TTC549 (cell line): ENCODE measurements around the gene CD22.

Source experiments
- FAIRE-seq: peaks from 2 replicates; lab custom pipeline; 2012; peaks lifted over from hg19 to GRCh38; lab: Jason Lieb, UNC

Gene CD22

DNA sequence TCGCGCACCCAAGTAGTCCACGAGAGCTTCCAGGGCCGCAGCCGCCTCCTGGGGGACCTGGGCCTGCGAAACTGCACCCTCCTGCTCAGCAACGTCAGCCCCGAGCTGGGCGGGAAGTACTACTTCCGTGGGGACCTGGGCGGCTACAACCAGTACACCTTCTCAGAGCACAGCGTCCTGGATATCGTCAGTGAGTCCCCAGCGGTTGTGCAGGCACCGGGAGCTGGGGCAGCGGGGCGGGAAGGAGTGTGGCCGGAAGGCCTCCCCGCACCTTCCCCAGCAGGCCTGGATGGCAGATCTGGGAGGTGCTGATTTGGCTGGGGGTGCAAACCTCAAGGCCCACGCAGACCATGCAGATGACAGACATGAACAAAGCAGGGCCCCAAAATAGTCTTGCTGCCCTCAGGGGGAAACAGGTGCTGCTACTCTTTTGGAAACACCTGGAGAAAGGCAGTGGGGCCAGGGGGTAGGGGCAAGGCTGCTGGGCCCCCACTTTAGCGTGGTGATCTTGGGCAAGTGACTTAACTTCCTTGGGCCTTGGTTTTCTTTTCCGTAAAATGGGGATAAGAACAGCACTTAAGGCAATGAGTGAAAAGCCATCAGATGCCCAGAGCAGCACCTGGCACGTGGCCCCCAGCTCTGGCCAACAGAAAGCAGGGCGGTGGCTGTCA, 33.1 kb upstream of the CD22 start:
- no peak for FAIRE-seq

DNA sequence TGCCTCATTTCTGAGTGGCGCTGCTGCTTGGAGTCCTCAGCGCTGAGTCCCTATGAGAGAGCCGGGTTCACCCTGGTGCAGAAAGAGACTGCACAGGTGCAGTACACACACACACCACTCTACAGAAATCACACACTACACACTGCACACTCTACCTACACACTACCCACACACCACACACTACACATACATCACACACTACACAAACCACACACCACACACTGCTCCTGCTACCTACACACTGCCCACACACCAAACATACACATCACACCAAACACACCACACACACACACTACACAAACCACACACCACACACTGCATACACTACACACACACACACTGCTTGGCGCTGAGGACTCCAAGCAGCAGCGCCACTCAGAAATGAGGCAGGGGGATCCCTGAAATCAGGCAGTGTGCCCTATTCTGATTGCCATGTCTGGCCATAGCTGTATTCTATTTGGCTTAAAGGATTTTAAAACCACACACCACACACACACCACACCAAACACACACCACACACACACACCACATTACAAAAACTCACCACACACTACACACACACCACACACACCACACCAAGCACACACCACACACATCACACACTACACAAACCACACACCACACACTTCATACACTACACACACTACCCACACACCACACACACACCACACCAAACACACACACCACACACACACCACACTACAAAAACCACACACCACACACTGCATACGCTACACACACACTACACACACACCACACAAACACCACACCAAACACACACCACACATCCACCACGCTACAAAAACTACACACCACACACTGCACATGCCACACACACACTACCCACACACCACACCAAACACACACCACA, 32.1 kb upstream of the CD22 start:
- FAIRE-seq = no peak

DNA sequence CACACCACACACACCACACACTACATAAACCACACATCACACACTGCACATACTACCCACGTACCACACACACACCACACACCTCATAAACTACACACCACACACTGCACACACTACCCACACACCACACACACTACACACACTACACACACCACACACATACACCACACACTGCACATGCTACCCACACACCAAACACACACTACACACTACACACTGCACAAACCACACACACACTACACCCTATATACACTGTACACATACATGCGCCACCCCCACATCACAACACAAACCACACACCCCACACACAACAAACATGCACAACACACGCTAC, 31.5 kb upstream of the CD22 start:
- FAIRE-seq = no peak

DNA sequence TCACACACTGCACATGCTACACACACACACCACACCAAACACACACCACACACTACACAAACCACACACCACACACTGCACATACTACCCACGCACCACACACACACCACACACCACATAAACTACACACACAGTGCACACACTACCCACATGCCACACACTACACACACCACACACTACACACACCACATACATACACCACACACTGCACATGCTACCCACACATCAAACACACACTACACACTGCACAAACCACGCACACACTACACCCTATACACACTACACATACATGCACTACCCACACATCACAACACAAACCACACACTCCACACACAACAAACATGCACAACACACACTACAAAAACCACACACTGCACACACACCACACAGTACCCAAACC, 31.1 kb upstream of the CD22 start:
- no peak for FAIRE-seq

DNA sequence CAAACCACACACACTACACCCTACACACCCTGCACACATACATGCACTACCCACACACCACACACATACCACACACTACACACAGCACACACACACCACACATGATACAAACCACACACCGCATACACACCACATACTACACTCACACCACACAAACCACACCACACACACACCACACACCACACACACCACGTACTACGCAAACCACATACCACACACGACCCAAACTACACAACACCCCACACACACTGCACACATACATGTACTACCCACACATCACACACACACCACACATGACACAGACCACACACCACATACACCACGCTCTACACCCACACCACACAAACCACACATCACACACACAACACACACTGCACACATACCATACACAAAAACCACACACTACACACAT, 30.4 kb upstream of the CD22 start:
- FAIRE-seq = no peak

DNA sequence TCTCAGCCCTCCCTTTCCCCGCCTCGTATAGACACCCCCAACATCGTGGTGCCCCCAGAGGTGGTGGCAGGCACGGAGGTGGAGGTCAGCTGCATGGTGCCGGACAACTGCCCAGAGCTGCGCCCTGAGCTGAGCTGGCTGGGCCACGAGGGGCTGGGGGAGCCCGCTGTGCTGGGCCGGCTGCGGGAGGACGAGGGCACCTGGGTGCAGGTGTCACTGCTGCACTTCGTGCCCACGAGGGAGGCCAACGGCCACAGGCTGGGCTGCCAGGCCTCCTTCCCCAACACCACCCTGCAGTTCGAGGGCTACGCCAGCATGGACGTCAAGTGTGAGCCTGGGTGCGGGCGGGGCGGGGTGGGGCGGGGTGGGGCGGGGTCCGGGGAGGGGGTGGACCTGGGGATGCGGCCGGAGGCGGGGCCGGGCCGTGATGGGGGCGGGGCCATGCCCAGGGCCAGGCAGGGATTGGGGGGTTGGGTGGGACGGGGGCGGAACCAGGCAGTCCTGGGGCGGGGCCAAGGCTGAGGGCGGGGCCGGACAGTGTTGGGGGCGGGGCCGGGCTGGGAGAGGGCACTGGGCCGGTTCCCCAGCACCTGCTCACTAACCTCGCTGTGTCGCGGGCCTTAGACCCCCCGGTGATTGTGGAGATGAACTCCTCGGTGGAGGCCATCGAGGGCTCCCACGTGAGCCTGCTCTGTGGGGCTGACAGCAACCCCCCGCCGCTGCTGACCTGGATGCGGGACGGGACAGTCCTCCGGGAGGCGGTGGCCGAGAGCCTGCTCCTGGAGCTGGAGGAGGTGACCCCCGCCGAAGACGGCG, 29.3 kb upstream of the CD22 start:
- FAIRE-seq = no peak

DNA sequence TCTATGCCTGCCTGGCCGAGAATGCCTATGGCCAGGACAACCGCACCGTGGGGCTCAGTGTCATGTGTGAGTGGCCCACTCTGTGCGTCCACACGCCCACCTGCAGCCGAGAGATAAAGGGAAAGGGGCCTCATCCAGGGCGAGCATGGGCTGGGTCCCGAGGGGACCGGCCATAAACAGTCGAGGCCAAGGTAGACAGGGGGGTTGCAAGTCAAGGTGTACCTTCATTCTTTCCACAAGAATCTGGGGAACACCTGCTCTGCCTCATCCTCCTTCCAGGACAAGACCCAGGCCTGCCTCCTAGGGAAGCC, 28.7 kb upstream of the CD22 start:
- no peak for FAIRE-seq

DNA sequence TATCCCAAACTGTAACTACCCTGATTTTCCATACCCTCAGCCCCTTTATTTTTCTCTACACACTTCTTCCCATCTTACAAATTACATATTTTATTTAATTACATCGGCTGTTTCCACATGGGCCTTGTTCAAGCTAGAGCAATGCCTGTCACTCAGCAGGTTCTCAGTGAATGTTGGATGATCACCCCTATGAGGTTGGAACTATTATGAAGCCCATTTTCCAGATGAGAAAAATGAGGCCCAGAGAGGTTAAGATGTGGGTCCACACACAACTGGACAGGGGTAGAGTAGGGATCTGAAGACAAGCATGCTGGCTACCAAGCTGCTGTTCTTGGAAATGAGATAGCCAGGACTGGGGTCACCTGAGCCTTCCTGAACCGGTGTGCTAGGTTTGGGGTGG, 27.0 kb upstream of the CD22 start:
- FAIRE-seq = no peak

DNA sequence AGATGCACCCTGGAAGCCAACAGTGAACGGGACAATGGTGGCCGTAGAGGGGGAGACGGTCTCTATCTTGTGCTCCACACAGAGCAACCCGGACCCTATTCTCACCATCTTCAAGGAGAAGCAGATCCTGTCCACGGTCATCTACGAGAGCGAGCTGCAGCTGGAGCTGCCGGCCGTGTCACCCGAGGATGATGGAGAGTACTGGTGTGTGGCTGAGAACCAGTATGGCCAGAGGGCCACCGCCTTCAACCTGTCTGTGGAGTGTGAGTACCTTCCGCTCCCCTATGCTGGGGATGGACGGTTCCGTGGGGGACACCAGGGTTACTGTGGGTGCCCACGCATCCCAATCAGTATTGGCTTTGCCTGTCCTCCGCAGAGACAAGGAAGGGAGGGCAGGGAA, 26.5 kb upstream of the CD22 start:
- no peak for FAIRE-seq

DNA sequence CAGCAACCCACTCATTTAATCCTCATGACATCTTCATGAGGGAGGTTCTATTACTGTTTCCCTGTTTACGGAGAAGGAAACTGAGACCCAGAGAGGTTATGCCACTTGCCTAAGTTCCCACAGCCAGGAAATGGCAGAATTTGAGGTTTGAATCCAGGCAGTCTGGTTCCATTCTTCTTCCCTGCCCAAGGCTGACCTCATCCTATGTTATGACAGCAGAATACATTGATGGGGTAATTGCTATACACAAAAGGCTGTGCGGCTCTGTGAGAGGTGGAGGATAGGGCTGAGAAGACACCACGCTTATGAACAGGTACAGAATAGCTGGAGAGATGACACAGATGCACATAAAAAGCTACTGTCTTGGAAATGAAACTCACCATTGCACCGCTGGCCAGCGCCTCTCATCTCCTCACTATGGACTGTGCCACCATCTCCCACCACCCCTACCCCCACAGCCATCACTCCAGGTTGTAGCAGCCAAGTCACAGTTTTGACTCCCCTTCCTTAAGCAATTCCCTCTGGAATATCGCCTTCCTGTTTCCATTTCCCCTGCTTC, 25.6 kb upstream of the CD22 start:
- no peak for FAIRE-seq

DNA sequence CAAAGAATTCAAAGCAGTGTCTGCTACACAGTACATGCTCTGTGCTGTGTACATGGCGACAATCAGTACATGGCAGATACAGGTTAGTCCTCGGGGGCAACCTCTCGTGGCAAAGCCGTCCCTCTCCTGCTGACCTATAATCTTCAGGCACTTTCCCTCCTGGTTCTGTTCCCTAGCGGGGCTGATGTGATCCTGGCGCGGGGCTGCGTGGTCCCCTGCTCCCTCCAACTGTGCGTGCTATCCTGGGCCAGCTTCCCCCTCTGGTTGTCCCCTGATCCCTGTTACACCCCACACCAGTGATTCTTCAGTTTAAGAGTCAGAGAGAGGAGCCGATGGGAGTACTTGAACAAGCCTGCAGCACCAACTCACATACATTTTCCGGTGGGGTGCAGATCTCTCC, 25.0 kb upstream of the CD22 start:
- FAIRE-seq = no peak

DNA sequence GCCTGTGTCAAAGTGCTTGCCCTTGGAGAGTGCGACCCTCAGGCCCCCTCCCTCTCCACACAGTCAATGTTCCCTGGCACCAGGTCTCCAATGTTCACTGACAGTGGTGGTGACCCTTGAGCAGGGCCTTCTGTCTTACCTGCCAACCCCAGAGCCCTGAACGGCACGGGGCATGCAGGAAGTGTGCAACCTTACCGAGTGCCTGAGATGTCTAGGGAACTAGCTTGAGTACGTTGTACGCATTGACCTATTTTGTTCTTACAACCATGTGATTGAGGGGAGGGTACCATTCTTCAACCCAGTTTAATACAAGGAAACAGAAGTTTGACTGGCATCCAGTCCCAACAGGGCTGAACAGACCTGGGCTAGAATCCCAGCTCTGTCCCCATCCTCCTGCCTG, 23.8 kb upstream of the CD22 start:
- FAIRE-seq = no peak

DNA sequence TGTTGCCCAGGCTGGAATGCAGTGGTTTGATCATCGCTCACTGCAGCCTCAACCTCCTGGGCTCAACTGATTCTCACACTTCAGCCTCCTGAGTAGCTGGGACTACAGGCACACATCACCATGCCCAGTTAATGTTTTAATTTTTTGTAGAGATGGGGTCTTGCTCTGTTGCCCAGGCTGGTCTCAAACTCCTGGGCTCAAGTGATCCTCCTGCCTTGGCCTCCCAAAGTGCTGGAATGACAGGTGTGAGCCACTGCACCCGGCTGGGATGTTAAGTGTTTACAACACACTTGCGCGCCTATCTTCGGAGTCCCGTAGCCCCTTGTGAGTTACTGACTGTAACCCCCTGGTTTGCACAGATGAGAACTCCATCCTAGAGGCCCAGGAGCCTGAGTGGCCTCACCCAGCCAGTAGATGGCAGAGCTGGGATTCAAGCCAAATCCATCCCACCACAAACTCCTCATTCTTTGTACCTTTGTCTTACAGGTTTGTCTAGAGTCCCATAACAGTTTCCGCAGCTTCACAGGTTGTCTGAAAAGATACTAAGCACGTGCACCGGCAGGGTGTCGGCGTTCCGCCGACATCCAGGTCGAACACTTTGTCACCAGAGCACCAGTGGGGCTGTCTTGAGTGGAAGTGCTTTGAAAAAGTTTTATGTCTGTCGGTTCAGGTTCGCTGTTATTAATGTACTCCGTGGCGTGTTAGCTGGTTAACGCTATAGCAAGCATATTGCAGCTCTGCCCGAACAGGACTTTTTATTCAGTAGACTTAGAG, 22.3 kb upstream of the CD22 start:
- FAIRE-seq = no peak

DNA sequence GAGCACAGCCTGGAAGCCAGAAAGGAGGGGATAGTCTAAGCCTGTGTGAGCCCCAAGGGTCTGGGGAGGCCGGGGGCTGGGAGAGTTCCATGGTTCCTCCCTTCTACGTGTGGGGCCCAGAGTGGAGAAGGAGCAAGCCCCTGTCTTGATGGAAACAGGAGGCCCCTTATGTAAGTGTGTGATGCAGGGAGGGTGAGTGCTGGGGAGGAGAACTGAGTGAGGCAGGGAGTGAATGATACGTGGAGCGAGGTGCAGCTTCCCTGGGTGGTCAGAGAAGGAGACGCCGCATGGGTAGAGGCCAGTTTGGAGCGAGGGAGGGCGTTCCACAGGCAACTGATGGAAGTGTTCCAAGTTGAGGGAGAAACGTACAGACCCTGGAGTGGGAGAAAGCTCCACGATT, 21.1 kb upstream of the CD22 start:
- no peak for FAIRE-seq

DNA sequence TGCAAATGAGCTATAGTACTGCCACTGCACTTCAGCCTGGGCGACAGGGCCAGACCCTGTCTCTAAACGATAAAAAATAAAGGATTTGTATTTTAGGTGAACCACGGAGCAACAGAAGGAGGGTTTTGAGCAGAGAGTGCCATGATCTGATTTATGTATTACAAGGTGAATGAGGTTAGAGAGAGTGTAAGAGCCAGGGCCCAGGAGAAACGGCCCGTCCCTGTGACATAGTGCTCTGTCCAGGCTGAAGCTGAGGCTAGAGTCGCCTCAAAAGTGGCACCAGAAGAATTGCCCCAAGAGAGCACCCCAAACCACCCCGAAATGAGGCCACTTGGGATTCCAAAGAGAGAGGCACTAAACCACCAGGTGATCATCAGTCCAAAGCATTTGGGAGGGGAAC, 20.1 kb upstream of the CD22 start:
- FAIRE-seq = no peak

DNA sequence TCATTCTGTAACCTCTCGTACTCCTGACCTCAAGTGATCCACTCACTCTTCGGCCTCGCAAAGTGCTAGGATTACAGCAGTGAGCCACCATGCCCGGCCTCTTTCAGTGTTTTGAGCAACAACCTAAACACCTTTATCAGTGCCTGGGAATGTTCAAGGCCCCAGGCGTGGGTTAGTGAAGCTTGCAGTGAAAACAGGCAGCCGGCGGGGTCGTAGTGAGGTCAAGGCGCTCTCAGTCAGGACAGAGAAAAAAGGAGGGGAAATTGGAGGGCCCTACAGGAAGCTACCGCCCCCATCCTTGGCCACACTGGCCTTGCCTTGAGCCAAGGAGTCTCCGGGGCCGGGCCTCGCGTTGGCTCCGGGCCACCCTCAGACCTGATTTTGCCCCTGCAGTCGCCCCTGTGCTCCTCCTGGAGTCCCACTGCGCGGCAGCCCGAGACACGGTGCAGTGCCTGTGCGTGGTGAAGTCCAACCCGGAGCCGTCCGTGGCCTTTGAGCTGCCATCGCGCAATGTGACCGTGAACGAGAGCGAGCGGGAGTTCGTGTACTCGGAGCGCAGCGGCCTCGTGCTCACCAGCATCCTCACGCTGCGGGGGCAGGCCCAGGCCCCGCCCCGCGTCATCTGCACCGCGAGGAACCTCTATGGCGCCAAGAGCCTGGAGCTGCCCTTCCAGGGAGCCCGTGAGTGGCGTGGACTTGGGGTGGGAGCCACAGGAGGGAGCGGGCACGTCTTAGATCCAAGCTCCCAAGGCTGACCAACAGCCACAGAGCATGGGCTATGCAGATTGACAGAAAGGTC, 19.3 kb upstream of the CD22 start:
- FAIRE-seq = no peak

DNA sequence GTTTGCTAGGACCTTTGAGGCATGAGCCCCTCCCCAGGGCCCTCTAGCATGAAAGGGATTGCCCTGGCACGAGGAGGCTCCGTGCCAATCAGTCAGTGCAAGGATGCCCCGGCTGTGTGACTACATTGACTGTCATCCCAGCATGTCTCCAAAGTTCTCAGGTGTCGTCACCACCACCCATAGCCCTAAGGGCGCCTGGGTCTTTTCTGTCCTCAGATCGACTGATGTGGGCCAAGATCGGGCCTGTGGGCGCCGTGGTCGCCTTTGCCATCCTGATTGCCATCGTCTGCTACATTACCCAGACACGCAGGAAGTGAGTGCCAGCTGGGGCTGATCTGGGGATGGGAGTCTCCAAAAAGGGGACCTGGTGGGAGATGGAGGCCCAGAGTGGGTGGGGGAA, 18.7 kb upstream of the CD22 start:
- no peak for FAIRE-seq

DNA sequence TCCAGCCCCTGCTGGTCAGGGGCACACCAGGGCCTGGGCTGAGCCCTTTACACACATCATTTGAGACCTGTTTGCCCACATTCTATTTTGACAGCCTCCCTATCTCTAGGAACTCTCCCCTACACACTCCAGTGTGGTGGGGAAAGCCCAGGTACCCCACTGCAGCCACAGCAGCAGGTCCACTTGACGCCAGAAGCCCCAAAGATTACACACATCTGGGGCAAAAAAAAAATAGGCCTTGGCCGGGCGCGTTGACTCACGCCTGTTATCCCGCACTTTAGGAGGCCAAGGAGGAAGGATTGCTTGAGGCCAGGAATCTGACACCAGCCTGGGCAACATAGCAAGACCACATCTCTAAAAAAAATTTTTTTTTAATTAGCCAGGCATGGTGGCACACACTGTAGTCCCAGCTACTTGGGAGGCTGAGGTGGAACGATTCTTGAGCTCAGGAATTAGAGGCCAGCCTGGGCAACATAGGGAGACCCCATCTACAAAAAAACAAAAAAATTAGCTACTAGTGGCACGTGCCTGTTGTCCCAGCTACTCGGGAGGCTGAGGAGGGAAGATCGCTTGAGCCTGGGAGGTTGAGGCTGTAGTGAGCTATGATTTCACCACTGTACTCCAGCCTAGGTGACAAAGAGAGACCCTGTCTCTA, 18.0 kb upstream of the CD22 start:
- no peak for FAIRE-seq

DNA sequence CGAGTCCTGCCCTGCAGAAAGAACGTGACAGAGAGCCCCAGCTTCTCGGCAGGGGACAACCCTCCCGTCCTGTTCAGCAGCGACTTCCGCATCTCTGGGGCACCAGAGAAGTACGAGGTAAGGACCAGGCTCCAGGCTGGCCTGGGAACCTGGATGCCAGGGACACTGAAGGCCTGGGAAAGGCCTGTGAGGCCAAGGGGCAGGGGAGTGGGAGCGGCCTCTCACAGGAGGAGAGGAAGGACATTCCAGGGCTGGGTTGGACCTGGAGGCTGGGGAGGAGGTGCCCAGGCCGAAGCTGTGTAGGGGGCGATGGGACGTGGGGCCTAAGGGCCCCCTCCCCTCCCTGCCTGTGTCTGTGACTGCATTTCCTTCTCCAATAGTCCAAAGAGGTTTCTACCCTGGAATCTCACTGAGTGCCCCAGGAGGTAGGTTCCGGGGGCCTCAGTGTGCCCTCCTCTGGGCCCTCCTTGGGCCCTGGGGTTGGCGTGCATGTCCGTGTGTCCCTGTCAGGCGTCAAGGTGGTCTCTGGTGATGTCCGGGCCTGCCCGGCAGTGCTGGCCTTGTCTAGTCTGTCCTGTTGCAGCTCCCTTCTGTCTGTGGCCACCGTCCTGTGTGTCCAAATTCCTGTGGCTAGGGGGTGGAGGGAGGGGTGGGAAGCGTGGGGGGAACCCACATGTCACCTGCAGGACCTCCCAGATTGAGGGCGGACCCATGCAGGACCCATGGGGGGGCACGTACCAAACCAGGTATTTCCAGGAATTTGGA, 16.9 kb upstream of the CD22 start:
- FAIRE-seq = no peak

DNA sequence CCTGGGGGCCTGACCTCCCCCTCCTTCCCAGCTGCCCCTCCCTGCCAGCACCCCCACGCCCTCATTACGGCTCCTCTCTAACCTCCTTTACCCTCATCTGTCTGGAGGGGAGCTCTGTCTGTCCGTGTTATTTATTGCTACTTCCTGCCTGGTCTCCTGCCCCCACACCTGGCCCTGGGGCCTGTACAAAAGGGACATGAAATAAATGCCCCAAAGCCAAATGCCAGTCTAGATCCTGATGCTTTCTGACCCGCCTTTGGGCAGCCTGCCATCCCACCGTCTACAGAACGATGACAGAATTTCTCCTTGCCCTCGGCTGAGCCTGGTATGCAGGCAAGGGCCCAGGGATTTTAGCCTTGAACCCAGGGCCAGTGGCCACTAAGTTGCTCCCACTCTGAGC, 15.4 kb upstream of the CD22 start:
- FAIRE-seq = no peak
